Stimulated activated CD8-positive, alpha-beta memory T cell treated with anti-CD3 and anti-CD28 coated beads, Interleukin-2, amount 100 ng/mL, for 1 hour (primary cell): Measurements from ENCODE around the gene GREB1.
"Not testable (repeated sequence)": the region's sequence is repeated elsewhere in the genome, so short reads cannot be mapped to it uniquely, and the experiment has no call there.

ENCODE experiments used
- DNase-seq, 2 donors: peaks; one replicate each; pipeline ENCODE4 v3.0.0-alpha.2; 2020; ENCODE audit warnings: low read depth in 2 of 2

The GREB1 gene

GRCh38 chr2:11637546-11637945 lies 103.7 kb downstream of the GREB1 start:
- no peak for DNase-seq

GRCh38 chr2:11639503-11639902 lies 105.7 kb downstream of the GREB1 start:
- DNase-seq, result no peak

GRCh38 chr2:11640132-11640531 lies 106.3 kb downstream of the GREB1 start:
- no peak for DNase-seq

- DNase-seq, result no peak
These were observed 109.1 kb downstream of the GREB1 start for GRCh38 chr2:11642972-11643371.

- DNase-seq, result no peak
These were observed 110.4 kb downstream of the GREB1 start for GRCh38 chr2:11644293-11644692.

GRCh38 chr2:11646530-11646929 lies 112.7 kb downstream of the GREB1 start:
- DNase-seq, result no peak

- no peak for DNase-seq
These were observed 114.2 kb downstream of the GREB1 start for GRCh38 chr2:11647834-11648600.

- no peak for DNase-seq
These were observed 115.2 kb downstream of the GREB1 start for GRCh38 chr2:11649093-11649492.

GRCh38 chr2:11651856-11652548 lies 118.2 kb downstream of the GREB1 start:
- no peak for DNase-seq

GRCh38 chr2:11652553-11652952 lies 118.7 kb downstream of the GREB1 start:
- DNase-seq, result no peak

- no peak for DNase-seq
These were observed 121.7 kb downstream of the GREB1 start for GRCh38 chr2:11655495-11655894.

GRCh38 chr2:11656252-11656651 lies 122.4 kb downstream of the GREB1 start:
- DNase-seq, result no peak

- DNase-seq, result no peak
These were observed 122.8 kb downstream of the GREB1 start for GRCh38 chr2:11656671-11657101.

GRCh38 chr2:11657195-11657594 lies 123.3 kb downstream of the GREB1 start:
- no peak for DNase-seq

GRCh38 chr2:11657646-11658045 lies 123.8 kb downstream of the GREB1 start:
- DNase-seq, result no peak

- no peak for DNase-seq
These were observed 124.6 kb downstream of the GREB1 start for GRCh38 chr2:11658208-11659114.

GRCh38 chr2:11659115-11659475 lies 125.2 kb downstream of the GREB1 start:
- DNase-seq, result no peak

GRCh38 chr2:11659851-11660250 lies 126.0 kb downstream of the GREB1 start:
- DNase-seq, result no peak

GRCh38 chr2:11660396-11660795 lies 126.6 kb downstream of the GREB1 start:
- DNase-seq, result not testable (repeated sequence)

GRCh38 chr2:11661891-11662435 lies 128.1 kb downstream of the GREB1 start:
- no peak for DNase-seq

GRCh38 chr2:11662882-11663281 lies 129.0 kb downstream of the GREB1 start:
- no peak for DNase-seq

- DNase-seq, result no peak
These were observed 129.6 kb downstream of the GREB1 start for GRCh38 chr2:11663427-11663826.
